CD1c-positive myeloid dendritic cell (primary cell): ENCODE results near the gene OR1D2.
A peak's percentile ranks its signal among the peaks of the same experiment; 100 is the strongest.
"Not testable (repeated sequence)": the region's sequence is repeated elsewhere in the genome, so short reads cannot be mapped to it uniquely, and the experiment has no call there.

Experiments
- DNase-seq: peaks from one replicate; pipeline ENCODE4 v3.0.0-alpha.2; 2016; ENCODE audit errors: extremely low spot score

Gene OR1D2, protein sequence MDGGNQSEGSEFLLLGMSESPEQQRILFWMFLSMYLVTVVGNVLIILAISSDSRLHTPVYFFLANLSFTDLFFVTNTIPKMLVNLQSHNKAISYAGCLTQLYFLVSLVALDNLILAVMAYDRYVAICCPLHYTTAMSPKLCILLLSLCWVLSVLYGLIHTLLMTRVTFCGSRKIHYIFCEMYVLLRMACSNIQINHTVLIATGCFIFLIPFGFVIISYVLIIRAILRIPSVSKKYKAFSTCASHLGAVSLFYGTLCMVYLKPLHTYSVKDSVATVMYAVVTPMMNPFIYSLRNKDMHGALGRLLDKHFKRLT

DNA sequence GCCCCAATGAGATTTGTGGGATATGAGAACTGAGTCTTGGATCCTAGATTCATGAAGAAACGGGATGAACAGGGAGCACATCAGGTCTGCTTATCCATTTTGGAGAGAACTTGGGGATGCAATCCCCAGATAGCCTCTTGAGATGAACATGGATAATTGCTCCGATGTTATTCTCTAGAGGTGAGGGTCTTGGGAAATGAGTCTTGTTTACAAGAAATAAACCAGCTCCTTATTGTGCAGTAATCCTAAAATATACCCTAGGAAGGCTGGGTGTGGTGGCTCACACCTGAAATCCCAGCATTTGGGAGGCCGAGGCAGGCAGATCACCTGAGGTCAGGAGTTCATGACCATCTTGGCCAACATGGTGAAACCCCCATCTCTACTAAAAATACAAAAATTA, at the start of gene OR1D2:
Gene OR1D2 (minus strand): TSS at position 101 of the 400 bp plus-strand sequence. CDS start 11,426 bp downstream, outside the sequence.
- no peak for DNase-seq

DNA sequence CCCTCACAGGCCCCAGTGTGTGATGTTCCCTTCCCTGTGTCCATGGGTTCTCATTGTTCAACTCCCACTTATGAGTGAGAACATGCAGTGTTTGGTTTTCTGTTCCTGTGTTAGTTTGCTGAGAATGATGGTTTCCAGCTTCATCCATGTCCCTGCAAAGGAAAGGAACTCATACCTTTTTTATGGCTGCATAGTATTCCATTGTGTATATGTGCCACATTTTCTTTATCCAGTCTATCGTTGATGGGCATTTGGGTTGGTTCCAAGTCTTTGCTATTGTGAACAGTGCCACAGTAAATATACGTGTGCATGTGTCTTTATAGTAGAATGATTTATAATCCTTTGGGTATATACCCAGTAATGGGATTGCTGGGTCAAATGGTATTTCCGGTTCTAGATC, 33.3 kb upstream of the OR1D2 start:
- not testable (repeated sequence) for DNase-seq

DNA sequence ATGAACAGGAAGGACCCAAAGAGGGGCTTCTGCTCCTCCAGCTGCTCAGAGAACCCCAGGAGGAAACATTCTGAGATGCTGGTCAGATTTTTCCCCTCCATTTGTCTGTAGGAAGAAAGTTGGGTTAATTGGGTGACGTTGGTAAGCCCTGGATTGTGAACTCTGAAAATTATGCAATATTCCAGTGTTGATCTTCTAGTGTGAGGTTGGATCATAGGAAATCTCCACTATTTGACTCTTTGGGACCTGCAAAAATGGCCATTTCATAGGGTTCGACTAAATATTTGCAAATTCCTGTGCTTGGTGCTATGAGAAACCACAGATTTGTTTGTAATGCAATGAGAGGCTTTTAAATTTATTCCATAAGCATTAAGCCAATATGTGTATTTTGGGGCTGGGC, 23.2 kb upstream of the OR1D2 start, which contains the start of gene OR1G1:
Gene OR1G1 (minus strand): TSS at position 101 of the 400 bp plus-strand sequence. CDS start 0 bp downstream, at position 101.
- no peak for DNase-seq

DNA sequence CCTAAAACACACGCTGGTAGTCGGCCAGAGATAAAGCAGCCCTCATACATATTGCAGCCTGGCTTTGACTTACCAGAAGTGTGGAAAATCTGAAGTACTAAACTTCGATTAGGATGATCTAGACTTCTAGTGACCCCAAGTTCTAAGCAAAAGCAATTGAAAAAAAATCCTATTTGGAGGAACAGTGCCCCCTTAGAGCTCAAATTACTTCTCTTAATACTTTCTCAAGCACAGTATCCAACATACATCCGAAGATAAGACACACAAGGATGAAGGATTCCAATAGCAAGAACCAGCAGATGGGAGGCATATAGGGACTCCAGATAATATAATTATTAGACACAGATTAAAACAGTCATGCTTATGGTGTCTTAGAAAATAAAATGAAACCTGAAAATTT, 30.4 kb downstream of the OR1D2 start:
- peak; percentile 45 for DNase-seq

DNA sequence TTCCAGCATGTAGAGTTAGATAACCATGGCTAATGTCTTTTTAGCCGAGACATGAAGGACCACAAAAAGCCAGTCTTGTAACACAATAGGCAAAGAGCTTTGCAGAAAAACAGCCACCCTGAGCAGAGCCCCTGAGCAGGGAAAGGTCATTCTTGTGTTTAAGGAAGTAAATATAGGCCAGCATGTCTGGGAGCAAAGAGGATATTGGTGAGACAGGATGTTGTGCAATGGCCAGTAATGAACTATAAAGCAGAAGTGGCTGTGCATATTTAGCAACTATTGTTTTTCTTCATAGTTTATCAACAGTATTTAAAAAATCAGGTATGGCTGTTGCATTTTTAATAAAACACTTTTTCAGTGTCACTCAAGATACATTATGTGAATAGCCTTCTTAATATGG, 39.0 kb downstream of the OR1D2 start:
- peak; percentile 65 for DNase-seq

DNA sequence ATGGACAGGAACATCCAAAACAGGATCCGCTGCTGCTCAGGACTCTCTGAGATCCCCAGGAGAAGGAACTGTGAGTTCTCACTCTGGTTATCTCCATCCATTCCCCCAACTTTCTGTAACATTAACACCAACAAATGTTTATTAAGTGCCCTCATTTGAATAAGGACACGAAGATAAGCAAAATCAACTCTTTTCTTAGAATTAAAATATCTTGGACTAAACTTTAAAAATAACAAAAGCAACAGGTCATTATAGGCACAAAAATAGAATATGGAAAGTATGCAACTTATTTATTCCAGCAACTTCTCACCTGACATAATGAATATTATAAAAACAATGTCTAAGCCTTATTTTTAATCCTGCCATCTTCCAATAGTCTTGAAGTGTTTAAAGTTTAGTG, 40.7 kb downstream of the OR1D2 start, which contains the start of gene OR1D5:
Gene OR1D5 (minus strand): TSS at position 101 of the 400 bp plus-strand sequence. CDS start 0 bp downstream, at position 101.
- not testable (repeated sequence) for DNase-seq

DNA sequence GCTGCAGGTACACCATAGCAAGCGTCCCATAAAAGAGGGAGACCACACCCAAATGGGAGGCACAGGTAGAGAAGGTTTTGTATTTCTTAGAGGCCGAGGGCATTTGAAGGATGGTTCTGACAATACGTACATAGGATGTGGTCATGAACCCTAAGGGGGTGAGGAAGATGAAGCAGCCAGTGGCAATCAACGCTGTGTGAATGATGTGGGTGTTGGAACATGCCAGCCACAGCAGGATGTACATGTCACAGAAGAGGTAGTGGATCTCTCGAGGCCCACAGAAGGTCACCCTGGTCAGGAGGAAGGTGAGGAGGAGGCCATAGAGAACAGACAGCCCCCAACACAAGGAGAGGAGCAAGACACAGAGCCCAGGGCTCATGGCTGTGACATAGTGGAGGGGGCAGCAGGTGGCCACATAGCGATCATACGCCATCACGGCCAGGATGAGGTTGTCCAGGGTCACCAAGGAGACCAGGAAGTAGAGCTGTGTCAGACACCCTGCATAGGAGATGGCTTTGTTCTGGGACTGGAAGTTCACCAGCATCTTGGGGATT, 41.3 kb downstream of the OR1D2 start:
- DNase-seq = not testable (repeated sequence)

DNA sequence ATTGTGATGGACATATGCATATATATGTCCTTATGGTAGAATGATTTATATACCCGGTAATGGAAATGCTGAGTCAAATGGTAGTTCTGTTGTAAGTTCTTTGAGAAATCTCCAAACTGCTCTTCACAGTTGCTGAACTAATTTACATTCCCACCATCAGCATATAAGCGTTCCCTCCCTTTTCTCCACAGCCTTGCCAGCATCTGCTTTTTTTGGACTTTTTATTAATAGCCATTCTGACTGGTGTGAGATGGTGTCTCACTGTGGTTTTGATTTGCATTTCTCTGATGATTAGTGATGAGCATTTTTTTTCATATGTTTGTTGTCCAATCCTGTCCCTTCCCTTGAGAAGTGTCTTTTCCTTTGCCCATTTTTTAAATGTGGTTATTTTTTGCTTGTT, 49.4 kb downstream of the OR1D2 start:
- not testable (repeated sequence) for DNase-seq

DNA sequence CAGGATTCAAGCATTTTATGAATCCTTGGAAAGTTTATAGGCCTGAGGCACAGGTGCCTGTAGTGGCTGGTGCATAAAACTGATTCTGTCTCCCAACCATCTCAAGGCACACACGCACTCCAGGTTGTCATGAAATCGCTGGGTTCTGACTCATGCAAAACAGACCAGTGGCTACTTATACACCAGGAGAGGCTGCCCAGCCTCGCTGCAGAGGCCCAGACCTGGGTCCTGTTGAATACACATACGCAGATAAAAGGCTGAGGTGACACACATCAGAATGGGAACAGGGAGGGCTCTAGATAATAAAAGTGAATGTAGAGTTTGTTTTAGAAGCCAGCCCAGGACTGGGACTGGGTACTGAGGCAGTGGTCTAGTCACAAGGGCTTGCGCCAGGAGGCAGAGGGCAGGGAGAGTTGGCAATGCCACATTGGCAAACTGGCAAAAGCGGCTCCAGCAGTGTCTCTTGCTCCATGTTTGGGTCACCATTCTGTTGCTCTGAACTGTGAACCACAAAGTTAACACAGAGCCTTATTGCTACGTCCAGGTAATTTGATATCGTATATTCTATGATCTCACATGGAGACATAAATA, 54.4 kb downstream of the OR1D2 start:
- no peak for DNase-seq

DNA sequence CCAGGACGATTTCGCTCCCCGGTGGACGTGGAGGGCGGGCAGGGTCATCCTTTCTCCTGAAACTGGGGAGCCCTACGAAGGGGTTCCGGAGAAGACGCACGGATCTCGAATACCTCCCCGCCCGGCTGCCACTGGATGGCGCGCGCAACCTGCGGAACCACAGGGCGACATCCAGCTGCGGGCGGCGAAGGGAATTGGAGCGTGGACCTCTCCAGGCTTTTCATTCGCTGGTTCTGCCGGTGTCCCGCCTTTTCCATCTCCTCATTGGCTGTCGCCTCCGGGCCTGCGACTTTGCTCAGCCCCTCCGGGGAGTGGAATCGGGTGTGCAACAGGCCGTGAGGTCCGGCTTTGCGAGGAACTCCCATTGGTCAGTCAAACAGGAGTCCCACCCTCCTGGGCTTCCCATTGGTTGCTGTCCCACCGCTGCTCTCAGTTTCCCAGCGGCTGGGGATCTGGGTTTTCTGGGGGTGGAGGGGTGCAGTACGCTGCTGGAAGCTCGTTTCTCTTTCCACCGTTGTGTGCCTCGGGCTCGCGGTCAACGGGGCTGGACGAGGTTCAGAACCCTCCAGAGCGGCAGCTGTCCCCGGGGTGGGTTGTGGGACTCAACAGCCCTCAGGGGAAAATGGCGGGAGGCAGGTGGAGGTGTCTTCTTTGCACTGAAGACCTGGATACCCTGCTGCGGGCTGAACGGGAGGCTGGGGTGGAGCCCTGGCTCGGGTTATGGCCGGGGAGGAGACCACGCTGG, 55.3 kb downstream of the OR1D2 start:
- DNase-seq = peak; percentile 99

DNA sequence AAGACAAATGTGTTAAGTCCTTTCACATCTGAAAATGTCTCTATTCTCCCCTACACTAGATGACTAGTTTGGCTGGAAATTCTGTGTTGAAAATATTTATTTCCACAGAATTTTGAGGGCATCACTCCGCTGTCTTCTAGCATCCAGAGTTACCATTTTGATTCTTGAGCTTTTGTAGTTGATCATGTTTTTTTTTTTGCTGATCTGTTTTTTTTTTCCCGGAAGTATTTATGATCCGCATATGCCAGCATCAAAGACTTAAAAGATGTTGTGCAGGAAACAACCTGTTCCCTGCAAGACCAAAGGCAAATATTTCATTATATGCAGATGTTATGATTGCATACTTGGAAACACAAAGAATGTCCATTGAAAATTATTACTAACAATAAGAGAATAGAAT, 57.5 kb downstream of the OR1D2 start:
- DNase-seq = no peak

DNA sequence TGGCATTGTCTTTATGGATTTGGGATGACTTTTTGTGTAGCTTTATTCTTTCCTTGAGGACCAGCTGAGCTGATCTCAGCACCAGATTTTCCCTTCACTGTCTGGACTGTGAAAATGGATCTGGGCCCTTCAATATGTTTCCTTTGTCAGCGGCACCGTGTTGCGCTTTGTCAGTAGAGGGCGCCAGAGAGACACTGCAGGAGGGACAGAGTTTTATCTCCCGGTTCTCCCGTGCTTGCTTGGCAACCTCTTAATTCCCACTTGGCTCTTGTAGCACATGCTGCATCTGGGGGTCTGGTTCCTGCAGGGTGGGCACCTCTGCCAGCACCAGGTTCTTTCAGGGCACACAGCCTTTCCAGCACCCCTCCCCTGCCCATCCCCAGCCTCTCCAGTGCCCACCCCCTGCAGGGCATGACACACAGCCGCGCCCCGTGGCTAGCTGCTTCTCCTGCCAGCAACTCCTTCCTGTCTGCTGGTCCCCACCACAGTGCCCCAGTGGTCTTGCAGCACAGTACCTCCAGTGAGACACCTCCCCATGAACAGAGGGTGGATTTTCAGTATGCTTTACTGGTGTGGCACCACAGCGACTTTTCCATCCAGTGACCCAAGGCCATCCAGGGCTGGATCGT, 60.4 kb downstream of the OR1D2 start:
- DNase-seq = peak; percentile 21

DNA sequence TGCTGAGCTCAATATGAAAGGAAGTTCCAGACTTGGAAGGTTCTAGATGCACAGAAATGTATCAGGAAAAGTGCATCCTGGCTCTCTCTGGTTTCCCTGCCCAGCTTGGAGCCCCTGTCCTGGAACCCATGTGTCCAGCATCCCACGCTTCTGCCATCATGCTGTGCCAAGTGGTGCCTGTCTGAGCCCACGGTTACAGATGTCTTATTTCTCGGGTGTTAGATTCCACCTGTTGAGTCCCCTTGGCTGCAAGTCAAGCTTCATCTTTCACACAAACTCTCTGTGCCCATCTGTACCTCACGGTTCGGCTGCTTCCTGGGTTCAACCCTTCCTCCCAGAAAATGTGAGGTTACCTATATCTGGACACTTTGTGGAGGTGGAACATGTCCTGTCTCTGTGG, 63.3 kb downstream of the OR1D2 start:
- no peak for DNase-seq

DNA sequence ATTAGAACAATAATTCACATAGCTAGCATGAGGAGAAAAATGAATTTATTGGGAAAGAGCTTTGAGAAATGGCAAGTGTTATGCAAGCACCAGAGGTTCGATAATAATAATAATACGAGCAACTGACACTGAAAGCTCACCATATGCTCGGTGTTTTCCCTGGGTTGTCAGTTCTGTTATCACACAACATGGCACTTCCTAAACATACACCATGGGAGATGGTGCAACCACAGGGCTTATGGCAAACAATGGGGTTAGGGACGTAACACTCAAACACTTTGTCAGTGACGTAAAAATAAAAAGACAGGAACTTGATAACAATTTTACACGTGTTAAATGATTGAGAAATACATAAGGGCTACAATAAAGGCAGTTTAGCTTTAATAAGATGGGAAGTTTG, 64.5 kb downstream of the OR1D2 start:
- peak; percentile 63 for DNase-seq

DNA sequence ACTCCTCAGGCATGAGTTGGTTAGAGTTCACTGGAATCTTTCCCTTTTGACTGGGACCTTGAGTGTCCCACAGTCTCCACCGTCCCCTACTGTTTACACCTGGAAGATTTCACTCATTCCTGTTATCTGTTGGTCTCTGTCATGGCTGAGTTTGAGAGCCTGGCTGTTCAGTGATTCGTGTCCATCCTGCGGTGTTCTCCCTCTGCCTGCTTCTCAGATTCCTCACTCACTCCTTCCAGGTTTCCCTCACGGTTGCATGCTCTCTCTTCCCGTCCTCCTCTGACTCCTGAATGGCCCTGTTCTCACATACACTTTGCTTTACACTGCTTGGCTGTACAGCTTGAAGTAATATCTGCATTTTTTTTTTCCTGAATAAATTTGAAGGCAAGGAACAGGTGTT, 65.3 kb downstream of the OR1D2 start:
- no peak for DNase-seq
